AG09309 (cell line): Measurements from ENCODE around the gene GNAZ.

Source experiments
- DNase-seq: peaks from one replicate; pipeline ENCODE4 v3.0.0-alpha.2; 2010; ENCODE audit warnings: low read depth
- H3K4me3 ChIP-seq: 2 replicates; pipeline ENCODE4 v1.5.1; 2011; ENCODE audit warnings: mild to moderate bottlenecking, low read depth, low read length, moderate library complexity; ENCODE audit not compliant: control insufficient read depth
- TF ChIP-seq, protein P1 (sequence below): IDR thresholded peaks from 2 replicates; pipeline ENCODE4 v1.5.1; 2011; ENCODE audit warnings: mild to moderate bottlenecking, low read depth, low read length, inconsistent platforms; ENCODE audit not compliant: insufficient read depth, control insufficient read depth; ENCODE audit errors: missing control alignments

GNAZ gene

GRCh38 chr22:23031381-23031780, 38.9 kb upstream of the GNAZ start:
- no peak overlapping the region for H3K4me3 ChIP-seq
- TF ChIP-seq, protein P1, sequence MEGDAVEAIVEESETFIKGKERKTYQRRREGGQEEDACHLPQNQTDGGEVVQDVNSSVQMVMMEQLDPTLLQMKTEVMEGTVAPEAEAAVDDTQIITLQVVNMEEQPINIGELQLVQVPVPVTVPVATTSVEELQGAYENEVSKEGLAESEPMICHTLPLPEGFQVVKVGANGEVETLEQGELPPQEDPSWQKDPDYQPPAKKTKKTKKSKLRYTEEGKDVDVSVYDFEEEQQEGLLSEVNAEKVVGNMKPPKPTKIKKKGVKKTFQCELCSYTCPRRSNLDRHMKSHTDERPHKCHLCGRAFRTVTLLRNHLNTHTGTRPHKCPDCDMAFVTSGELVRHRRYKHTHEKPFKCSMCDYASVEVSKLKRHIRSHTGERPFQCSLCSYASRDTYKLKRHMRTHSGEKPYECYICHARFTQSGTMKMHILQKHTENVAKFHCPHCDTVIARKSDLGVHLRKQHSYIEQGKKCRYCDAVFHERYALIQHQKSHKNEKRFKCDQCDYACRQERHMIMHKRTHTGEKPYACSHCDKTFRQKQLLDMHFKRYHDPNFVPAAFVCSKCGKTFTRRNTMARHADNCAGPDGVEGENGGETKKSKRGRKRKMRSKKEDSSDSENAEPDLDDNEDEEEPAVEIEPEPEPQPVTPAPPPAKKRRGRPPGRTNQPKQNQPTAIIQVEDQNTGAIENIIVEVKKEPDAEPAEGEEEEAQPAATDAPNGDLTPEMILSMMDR, result no peak
- DNase-seq, result no peak

- DNase-seq, result no peak
- TF ChIP-seq, protein P1, result no peak
These were observed 38.5 kb upstream of the GNAZ start for GRCh38 chr22:23031786-23032185.

DNA sequence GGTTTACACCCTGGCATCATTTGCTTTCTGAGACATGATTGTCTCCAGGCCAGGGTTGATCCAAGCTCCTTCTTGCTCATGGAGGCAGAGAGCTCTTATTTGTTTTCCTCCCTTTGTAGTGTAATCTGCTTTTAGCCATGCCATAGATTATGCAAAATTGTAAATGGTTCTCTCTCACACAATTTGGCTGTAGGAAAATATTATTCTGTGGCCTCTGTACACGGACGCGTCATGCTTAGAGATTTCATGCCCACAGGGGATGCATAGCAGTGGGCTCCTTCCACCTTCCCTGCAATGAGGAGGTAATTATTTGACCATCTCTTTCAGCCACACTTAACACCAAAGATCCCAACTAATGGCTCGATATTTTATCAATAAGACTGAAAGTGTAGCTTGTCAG, 37.7 kb upstream of the GNAZ start:
- H3K4me3 ChIP-seq, result no peak overlapping the region
- TF ChIP-seq, protein P1, result no peak
- no peak for DNase-seq

More at GRCh38 chr22:23031786-23032185, 38.5 kb upstream of the GNAZ start:
- no peak overlapping the region for H3K4me3 ChIP-seq

DNA sequence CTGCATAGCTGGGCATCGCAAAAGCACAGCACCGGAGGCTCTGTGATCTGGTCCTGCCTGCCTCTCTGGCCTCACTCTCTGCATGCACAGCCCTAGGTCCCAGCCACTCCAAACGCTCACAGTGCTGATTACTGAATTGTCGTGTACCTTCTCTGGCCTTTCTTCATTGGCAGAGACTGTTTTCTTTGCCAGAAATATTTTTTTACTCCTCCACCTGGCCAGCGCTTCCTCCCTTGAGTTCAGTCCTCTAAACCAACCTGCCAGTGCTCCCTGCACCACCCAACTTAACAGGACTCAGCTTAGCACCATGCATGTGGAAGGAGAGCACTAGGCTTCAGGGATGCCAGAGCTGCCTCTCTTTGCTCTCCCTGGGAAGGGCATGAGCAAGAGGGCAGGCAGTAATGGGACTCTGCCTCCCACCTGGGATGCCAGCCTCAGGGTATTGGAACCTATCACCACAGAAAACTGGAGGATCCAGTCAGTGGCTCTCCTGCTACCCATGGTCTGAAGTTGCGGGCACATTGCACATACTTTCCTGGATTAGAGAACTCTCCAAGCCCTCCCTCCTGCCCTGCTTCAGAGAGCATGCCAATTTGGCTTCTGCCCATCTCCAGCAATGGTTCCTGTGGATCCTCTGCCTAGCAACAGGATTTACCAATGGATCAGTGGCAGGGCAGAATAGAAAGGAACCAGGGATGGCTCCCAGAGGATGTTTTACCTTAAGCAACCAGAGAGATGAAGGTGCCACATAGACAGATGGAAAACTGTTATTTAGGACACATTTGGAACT, 37.0 kb upstream of the GNAZ start:
- DNase-seq, result no peak

GRCh38 chr22:23034621-23035556, 35.4 kb upstream of the GNAZ start:
- H3K4me3 ChIP-seq, result no peak overlapping the region
- TF ChIP-seq, protein P1, result no peak
- no peak for DNase-seq

More for the DNA sequence above, 37.0 kb upstream of the GNAZ start:
- TF ChIP-seq, protein P1, result no peak
- H3K4me3 ChIP-seq, result no peak overlapping the region

GRCh38 chr22:23035557-23036277, 34.6 kb upstream of the GNAZ start:
- no peak overlapping the region for H3K4me3 ChIP-seq
- DNase-seq, result no peak

More at GRCh38 chr22:23035557-23036277, 34.6 kb upstream of the GNAZ start:
- TF ChIP-seq, protein P1, result no peak
